Activated naive CD4-positive, alpha-beta T cell treated with anti-CD3 and anti-CD28 coated beads, Interleukin-2, amount 50 U/mL, for 72 hours (primary cell): ENCODE measurements around the gene NUDT4. TPM values are rescaled to one million over a fixed set of nuclear protein-coding genes. Genes with fewer than 3 reads are reported as not detected.
A peak's percentile ranks its signal among the peaks of the same experiment; 100 is the strongest.

ENCODE experiments used
- ATAC-seq, 2 donors: fragments of 150-1000 bp; cut with Tn5 transposase; 2 replicates each; pipeline ENCODE4 v1.10.0; 2021; ENCODE audit warnings: mild to moderate bottlenecking in 2 of 2, moderate library complexity in 2 of 2
- DNase-seq, 2 donors: peaks; one replicate each; pipeline ENCODE4 v3.0.0; 2021 to 2022; ENCODE audit warnings: low spot score in 2 of 2
- H3K27ac Mint-ChIP-seq, 2 donors: one replicate each; pipeline ENCODE4 v1.8.0; 2022; ENCODE audit warnings: mild to moderate bottlenecking in 2 of 2, mixed read lengths in 2 of 2
- H3K36me3 Mint-ChIP-seq, 2 donors: one replicate each; pipeline ENCODE4 v1.8.0; 2022; ENCODE audit warnings: mixed read lengths in 2 of 2
- H3K9me3 Mint-ChIP-seq, 2 donors: one replicate each; pipeline ENCODE4 v1.8.0; 2022; ENCODE audit warnings: mixed read lengths in 2 of 2
- total RNA-seq, 2 donors: library from RNA; stranded (reverse); gene quantifications; one replicate each; pipeline ENCODE4 v1.2.3, GENCODE V29; 2022

The NUDT4 gene
- total RNA-seq, result 10 to 100 TPM; 65.6 to 88.9 TPM

DNA sequence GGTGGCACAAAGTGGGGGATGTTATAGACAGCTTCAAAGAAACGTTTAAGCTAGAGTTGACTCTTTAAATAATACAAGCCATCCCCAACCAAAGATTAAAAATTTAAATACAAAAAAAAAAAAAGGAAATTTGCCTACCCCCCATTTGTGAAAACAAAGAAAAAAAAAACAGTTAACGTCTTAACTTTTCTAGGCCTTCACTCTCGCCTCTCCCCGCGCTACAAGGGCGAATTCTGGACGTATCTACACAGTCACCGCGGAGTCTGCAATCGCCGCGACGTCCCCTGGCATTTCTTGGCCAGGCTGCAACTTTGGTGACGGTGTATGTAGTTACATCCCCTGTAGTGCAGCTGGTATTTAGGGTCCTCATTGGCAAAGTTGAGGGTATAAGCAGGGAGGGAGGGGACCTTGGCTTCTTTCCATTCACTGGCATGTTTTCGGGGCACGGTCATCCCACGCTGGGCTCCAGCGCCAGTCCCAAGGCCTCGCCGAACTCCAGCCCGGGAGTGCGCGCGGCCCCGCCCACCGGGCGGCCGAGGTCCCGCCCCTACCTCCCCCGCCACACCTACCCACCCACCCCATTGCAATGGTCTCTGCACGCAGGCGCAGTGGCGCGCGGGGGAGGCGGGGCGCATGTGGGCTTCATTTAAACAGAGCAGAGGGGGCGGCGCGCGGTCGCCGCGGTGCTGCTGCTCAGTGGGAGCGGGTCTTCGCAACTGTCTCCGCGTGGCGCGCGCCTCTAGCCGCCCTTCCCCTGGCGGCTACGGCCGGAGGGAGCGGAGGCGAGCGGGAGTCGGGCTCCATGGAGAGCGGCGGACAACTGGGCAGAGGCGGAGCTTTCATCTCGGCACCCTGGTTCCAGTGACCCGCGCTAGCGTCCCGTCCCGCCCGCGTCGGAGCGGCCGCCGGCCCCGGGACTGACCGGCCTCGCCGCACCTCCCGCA, at the start of gene NUDT4:
Gene NUDT4 (plus strand): TSS at position 674 of the 944 bp plus-strand sequence. CDS start 398 bp downstream, outside the sequence.
- ATAC-seq (peak; percentile 80 to 89), DNase-seq (peak; percentile 95 to 97)
- Mint-ChIP-seq H3K27ac (peak within 1 kb of the TSS; percentile 99 to 100), H3K36me3 (peaks cover 28 to 31% of the 10 kb centered on the region in 2 donors), H3K9me3 (no peaks in the 10 kb centered on the region)

DNA sequence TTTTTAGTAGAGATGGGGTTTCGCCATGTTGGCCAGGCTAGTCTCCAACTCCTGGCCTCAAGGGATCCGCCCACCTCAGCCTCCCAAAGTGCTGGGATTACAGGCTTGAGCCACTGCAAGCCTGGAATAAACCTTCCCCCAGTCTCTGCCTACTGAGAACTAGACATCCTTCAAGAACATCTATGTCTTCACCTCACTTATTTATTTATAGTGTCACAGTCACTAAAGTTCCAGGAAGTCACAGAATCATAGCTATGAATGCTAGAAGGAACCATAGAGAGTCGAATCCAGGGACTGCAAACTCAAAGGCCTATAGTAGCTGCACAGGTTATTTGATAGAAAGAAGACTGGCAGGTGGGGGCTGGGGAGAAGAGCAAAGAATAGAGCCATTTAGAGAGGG, 44.7 kb upstream of the NUDT4 start:
- DNase-seq (no peak), ATAC-seq (no peak)
- H3K27ac Mint-ChIP-seq, result no peak overlapping the region
- H3K9me3 Mint-ChIP-seq, result no peaks in the 10 kb centered on the region
- no peaks in the 10 kb centered on the region for H3K36me3 Mint-ChIP-seq

DNA sequence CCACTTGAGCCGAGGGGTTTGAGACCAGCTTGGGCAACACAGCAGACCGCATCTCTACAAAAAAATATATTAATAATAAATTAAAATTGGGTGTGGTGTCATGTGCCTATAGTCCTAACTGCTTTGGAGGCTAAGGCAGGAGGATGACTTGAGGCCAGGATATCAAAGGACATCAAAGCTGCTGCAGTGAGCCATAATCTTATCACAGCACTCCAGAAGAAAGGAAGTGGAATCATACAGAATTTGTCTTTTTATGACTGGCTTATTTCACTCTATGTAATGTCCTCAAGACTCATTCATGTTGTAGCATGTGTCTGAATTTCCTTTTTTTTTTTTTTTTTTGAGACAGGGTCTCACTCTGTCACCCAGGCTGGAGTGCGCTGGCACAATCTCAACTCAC, 43.9 kb upstream of the NUDT4 start:
- no peaks in the 10 kb centered on the region for H3K9me3 Mint-ChIP-seq
- no peaks in the 10 kb centered on the region for H3K36me3 Mint-ChIP-seq

DNA sequence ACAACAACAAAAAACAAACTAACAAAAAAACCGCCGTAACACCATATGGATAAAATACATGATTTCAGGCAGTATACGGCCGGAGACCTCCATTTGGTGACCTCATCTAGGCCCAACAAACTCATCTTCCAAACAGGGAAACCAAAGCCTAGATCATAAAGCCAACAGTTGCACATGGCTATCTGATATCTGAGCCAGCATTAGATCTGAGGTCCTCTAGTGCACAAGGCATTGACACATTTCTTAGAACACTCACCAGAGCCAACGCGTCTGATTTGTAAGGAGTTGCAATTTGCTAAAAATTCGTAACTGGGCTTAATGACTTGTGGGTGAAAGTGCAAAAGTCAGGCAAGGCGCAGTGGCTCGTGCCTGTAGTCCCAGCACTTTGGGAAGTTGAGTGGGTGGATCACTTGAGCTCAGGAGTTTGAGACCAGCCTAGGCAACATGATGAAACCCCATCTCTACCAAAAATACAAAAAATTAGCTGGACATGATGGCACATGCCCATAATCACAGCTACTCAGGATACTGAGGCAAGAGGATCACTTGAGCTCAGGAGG, 42.0 kb upstream of the NUDT4 start:
- Mint-ChIP-seq H3K27ac (no peak overlapping the region), H3K36me3 (no peaks in the 10 kb centered on the region), H3K9me3 (no peaks in the 10 kb centered on the region)
- ATAC-seq (no peak), DNase-seq (no peak)

More for the DNA sequence above, 43.9 kb upstream of the NUDT4 start:
- DNase-seq (no peak), ATAC-seq (no peak)
- no peak overlapping the region for H3K27ac Mint-ChIP-seq

DNA sequence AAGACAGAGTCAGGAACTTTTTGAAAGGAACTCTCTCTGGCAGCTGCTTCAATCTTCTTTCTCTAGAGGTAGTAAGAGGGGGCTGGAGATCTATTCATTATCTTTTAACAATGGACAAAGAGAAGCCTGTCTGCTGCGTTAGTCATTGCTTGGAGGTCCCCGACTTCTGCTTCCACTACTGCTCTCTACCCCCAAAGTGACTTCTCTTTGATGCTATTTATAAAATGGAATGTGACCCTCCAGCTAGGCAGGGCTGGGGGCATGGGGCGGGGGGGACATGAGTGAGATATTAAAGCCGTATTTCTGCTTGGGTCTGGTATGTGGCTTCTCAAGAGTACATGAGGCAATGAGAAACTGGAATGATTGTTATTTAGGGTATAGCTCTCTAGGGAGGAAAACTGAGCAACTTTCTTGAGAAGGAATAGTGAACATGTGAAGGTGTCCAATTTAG, 41.4 kb upstream of the NUDT4 start:
- no peaks in the 10 kb centered on the region for H3K9me3 Mint-ChIP-seq
- no peak for DNase-seq
- H3K27ac Mint-ChIP-seq, result no peak overlapping the region
- H3K36me3 Mint-ChIP-seq, result no peaks in the 10 kb centered on the region
- ATAC-seq, result no peak

DNA sequence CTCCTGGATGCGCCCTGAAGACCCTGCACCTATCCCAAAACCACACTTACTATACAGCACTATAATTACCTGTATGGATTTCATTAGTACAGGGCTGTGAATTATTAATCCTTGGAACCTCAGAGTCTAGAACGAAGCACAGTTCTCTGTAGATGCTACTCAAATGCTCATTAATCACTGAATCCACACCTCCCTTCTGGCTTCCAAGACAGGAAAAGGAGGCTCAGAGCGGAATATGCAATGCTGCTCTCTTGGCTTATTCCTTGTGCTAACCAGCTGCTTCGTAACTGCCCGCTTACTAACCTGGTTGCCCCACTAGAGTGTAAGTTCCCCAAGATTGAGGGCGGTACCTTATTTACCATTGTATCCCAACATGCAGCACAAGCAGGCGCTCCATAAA, 39.1 kb upstream of the NUDT4 start:
- Mint-ChIP-seq H3K9me3 (no peaks in the 10 kb centered on the region), H3K27ac (no peak overlapping the region), H3K36me3 (no peaks in the 10 kb centered on the region)
- no peak for ATAC-seq
- DNase-seq, result no peak

DNA sequence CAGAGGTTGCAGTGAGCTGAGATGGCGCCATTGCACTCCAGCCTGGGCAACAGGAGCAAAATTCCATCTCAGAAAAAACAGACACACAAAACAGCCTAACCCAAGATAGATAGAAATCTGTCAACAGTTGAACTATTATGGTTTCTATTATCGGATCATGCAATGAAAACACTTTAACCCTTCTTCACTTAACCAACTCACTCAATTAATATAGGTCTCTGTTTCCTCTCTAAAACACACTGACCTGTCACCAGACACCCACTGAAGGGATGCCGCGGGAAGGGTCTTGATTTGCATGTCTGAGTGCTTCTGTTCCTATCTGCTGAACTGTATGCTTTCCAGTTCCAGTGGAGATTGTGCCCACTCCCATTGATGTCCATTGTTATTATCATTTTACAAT, 38.0 kb upstream of the NUDT4 start:
- Mint-ChIP-seq H3K9me3 (no peaks in the 10 kb centered on the region), H3K36me3 (no peaks in the 10 kb centered on the region), H3K27ac (peak overlapping the region in 1 of 2 donors; percentile 37)
- DNase-seq (no peak), ATAC-seq (no peak)

DNA sequence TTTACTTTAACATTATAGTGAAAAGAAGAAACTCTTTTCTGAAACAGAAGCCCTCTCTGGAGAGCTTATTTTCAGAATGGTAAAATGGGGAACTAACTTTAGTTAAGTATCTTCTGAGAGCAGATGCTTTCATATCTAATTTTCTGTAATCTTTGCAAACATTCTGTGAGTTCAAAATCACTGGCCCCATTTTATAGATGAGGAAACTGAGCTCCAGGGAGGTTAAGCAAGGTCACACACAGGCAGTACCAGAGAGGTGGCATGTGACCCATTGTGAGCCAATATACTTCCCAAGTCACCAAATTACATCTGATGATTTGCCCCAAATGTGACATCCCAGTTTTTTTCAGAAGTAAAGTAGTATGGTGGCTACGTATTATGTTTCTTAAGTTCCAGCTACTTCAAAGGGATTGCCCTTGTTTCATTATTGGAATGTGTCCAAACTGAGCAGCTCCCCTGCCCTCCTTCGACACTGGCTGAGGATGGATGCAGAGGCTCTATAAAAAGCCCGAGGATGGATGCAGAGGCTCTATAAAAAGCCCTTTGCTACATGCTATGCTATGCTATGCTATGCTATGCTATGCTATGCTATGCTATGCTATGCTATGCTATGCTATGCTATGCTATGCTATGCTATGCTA, 36.2 kb upstream of the NUDT4 start:
- H3K9me3 Mint-ChIP-seq, result no peaks in the 10 kb centered on the region
- DNase-seq, result no peak
- no peaks in the 10 kb centered on the region for H3K36me3 Mint-ChIP-seq
- ATAC-seq, result no peak
- H3K27ac Mint-ChIP-seq, result no peak overlapping the region

DNA sequence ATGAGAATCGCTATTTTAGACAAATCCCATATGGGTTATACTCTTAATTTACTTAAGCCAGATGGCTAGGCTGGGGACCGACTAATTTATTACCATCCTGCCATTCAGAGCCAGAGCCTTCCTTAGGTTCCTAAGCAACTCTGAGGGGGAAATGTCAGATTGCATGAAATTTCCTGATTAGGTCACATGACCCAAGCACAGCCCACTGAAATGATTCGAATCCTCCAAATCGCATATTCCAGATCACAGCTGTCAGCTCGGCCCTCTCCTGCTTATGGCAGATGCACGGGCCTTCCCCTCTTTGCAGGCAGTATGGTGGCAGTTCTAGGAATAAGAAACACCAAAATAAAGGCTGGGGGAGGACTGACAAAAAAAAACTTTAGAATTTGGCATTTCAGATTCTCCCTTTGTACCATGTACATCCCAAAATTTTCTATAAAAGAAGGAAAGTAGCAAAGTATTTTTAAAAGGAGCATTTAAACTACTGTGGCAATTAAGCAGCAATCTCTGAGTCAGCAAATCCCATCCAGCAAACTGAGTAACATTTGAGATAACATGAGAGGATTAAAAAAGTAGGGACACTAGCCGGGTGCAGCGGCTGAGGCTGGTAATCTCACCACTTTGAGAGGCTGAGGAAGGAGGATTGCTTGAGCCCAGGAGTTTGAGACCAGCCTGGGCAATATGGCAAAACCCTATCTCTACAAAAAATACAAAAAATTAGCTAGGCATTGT, 30.5 kb upstream of the NUDT4 start:
- no peaks in the 10 kb centered on the region for H3K9me3 Mint-ChIP-seq
- no peaks in the 10 kb centered on the region for H3K36me3 Mint-ChIP-seq
- ATAC-seq, result no peak
- no peak for DNase-seq
- H3K27ac Mint-ChIP-seq, result no peak overlapping the region

DNA sequence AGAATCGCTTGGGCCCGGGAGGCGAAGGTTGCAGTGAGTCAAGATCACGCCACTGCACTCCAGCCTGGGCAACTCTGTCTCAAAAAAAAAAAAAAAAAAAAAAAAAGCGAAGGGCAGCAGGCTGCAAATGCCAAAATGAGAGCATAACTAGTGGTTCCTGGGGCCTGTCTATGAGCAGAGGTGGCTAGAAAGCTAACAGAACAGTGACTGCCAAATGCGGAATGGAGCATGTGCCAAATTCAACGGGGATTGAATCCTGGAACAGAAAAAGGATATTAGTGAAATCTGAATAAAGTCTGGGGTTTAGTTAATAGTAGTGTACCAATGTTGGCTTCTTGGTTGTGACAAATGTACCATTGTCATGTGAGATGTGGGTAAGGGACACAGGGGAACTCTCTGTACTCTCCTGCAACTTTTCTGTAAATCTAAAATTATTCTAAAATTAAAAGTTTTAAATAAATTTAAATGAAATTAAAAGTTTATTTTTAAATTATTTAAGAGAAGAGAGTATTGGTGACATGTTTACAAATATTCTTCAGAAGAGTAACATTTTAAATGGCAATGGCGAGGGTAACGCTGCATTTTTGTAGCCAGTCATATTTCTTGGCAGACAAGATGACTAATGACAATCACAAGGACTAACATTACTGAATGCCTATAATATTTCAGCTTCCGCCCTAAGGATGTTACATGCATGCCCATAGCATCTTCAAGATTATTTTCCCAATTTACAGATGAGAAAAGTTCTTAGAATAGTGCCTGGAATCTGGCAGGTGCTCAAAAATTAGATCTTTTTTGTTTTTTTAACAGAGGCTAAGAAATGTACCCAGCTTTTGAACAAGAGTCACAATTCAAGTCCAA, 28.9 kb upstream of the NUDT4 start:
- no peak overlapping the region for H3K27ac Mint-ChIP-seq
- no peak for DNase-seq
- H3K36me3 Mint-ChIP-seq, result no peaks in the 10 kb centered on the region
- no peaks in the 10 kb centered on the region for H3K9me3 Mint-ChIP-seq
- no peak for ATAC-seq

DNA sequence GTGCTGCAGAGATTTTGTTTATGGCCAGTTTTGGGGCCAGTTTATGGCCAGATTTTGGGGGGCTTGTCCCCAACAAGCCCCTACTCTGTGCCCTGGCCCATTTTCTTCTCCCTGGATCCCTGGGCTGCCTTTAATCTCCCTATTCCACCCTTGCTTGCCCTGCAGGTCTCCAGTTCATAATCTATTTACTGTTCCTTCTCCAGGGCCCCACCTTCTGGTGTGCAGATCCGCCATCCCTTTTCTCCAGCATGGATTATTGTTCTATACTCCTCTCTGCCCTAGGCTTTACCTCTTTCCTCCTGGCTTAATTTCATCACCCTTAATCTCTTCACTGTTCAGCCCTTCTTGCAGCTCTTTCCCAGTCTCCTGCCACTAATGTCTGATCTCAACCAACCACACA, 26.0 kb upstream of the NUDT4 start:
- no peaks in the 10 kb centered on the region for H3K9me3 Mint-ChIP-seq
- ATAC-seq (no peak), DNase-seq (no peak)
- H3K27ac Mint-ChIP-seq, result no peak overlapping the region
- H3K36me3 Mint-ChIP-seq, result no peaks in the 10 kb centered on the region

DNA sequence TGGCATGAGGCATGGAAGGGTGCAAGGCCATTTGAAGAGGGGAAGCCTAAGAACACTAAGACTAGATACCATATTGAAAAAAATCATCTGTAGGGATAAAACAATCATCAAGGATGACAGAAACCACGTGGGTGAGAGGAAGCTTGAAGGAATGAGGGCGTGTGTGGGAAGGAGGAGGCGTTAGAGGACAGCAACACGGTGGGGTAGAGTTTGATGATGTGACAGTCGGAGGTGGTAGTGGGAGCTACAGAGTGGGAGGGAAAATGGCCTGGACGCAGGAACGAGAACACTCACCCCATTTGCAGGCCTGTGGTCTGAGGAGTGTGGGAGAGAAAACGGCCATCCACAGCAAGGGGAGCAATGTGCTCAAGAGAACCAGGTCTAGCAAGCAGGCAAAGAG, 25.4 kb upstream of the NUDT4 start:
- no peak overlapping the region for H3K27ac Mint-ChIP-seq
- DNase-seq, result no peak
- no peak for ATAC-seq
- H3K9me3 Mint-ChIP-seq, result no peaks in the 10 kb centered on the region
- no peaks in the 10 kb centered on the region for H3K36me3 Mint-ChIP-seq

DNA sequence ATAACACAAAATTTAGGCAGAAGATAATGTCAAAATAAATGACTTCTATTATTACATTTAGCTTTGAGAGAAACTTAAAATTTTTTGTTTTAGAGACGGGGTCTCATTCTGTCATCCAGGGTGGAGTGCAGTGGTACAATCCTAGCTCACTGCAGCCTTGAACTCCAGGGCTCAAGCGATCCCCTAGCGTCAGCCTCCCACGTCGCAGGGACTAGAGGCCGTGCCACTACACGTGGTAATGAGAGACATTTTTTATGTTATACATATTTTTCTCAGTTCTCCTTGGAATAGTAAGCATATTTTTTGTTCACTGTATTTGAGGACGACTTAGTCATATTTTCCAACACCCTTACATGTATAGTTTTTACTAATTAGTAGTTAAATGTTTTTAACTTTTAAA, 21.5 kb upstream of the NUDT4 start:
- no peak overlapping the region for H3K27ac Mint-ChIP-seq
- ATAC-seq, result no peak
- H3K36me3 Mint-ChIP-seq, result no peaks in the 10 kb centered on the region
- DNase-seq, result no peak
- no peaks in the 10 kb centered on the region for H3K9me3 Mint-ChIP-seq

DNA sequence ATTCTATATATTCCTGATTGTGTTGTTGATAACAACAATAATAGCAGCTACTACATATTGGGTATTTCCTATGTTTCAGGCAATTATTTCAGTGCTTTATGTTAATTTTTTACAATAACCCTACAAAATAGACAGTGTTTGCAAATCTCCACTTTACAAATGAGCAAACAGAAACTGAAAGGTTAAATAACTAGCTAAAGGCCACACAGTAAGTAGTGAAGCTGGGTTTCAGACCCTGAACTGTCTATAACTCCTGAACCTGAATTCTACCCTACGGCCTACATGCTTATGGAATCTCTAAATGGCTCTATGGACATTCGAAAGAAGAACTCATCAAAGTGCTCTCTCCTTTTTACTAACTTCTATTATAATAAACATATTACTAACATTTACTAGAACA, 19.7 kb upstream of the NUDT4 start:
- Mint-ChIP-seq H3K9me3 (no peaks in the 10 kb centered on the region), H3K27ac (no peak overlapping the region), H3K36me3 (no peaks in the 10 kb centered on the region)
- no peak for ATAC-seq
- DNase-seq, result no peak

DNA sequence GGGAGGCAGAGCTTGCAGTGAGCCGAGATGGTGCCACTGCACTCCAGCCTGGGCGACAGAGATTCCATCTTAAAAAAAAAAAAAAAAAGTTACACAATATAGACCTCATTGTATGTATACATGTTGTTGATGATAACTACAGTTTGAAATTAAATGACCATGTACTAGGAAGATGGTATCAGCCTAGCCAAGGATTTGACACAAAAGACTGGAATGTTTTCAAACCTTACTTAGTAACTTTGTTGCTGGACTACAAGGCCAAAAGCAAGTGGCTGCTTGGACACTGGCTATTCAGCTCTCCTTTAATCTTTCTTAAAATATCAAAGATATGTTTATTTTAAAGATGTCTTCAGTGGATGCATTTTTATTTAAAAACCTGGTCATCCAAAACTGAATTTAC, 18.9 kb upstream of the NUDT4 start:
- no peak for ATAC-seq
- H3K36me3 Mint-ChIP-seq, result no peaks in the 10 kb centered on the region
- no peak for DNase-seq
- H3K27ac Mint-ChIP-seq, result no peak overlapping the region
- H3K9me3 Mint-ChIP-seq, result no peaks in the 10 kb centered on the region

DNA sequence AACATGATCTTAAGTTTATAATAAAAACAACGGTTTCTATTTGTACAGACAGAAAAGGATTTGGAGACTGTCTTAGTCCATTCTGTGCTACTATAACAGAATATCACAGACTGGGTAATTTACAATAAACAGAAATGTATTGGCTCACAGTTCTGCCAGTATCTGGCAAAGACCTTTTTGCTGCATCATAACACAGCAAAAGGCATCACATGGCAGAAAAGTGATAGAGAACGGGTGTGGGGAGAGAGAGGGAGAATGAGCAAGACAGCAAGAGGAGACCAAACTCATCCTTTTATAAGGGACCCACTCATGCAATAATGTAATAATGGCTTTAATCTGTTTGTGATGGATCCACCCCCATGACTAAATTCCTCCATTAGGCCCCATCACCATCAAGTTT, 17.0 kb upstream of the NUDT4 start:
- no peaks in the 10 kb centered on the region for H3K36me3 Mint-ChIP-seq
- no peaks in the 10 kb centered on the region for H3K9me3 Mint-ChIP-seq
- DNase-seq (no peak), ATAC-seq (no peak)
- H3K27ac Mint-ChIP-seq, result no peak overlapping the region
